PC-3 (cell line): Measurements from ENCODE around the gene PLA2G4B.

ENCODE experiments used
- CTCF ChIP-seq: fragments of 300-600 bp; sonication (generic); conservative IDR thresholded peaks from 2 replicates; pipeline ENCODE4 v1.5.1; 2017; ENCODE audit warnings: antibody characterized with exemption, low read depth, mild to moderate bottlenecking, low read length
- EZH2 ChIP-seq: fragments of 300-600 bp; sonication (generic); IDR thresholded peaks from one replicate; pipeline ENCODE4 v1.6.1; 2017; ENCODE audit warnings: antibody characterized with exemption, mild to moderate bottlenecking, low read length; ENCODE audit not compliant: unreplicated experiment
- EZH2phosphoT487 ChIP-seq: fragments of 300-600 bp; sonication (generic); IDR thresholded peaks from 2 replicates; pipeline ENCODE4 v1.6.1; 2018; ENCODE audit warnings: mild to moderate bottlenecking, antibody characterized with exemption, low read length, borderline replicate concordance

- no peak for TF ChIP-seq CTCF
- no peak for TF ChIP-seq EZH2phosphoT487
- no peak for TF ChIP-seq EZH2
Measured at GRCh38 chr15:41870689-41871081, 32.0 kb downstream of the PLA2G4B start.
